Kidney (tissue), 14 donors: ENCODE measurements around the gene RAB20. TPM values are rescaled to one million over a fixed set of nuclear protein-coding genes. Genes with fewer than 3 reads are reported as not detected.

Experiments used
- DNase-seq, 5 donors: peaks; one replicate each; pipeline ENCODE4 v3.0.0-alpha.2; 2013 to 2020
- FAIRE-seq: peaks from 2 replicates; lab custom pipeline; 2012; peaks lifted over from hg19 to GRCh38; lab: Jason Lieb, UNC
- H3K27ac ChIP-seq, 2 donors: one replicate each; pipeline ENCODE4 v1.7.0; 2013; ENCODE audit warnings: low read depth in 2 of 2, low read length in 2 of 2, inconsistent platforms in 1 of 2
- H3K27me3 ChIP-seq: one replicate; pipeline ENCODE4 v1.7.1; 2013; ENCODE audit warnings: low read length, inconsistent platforms; ENCODE audit not compliant: control insufficient read depth, insufficient read depth
- H3K36me3 ChIP-seq, 3 donors: one replicate each; pipeline versions ENCODE4 v1.7.0 to v1.7.1; 2013; ENCODE audit warnings: low read length in 3 of 3, control low read depth in 1 of 3, inconsistent platforms in 1 of 3; ENCODE audit not compliant: insufficient read depth in 3 of 3, control insufficient read depth in 2 of 3
- H3K4me1 ChIP-seq, 3 donors: one replicate each; pipeline versions ENCODE4 v1.7.0 to v1.7.1; 2013; ENCODE audit warnings: low read length in 3 of 3, inconsistent platforms in 1 of 3, low read depth in 1 of 3; ENCODE audit not compliant: control insufficient read depth in 2 of 3, insufficient read depth in 2 of 3
- H3K4me3 ChIP-seq, 3 donors: one replicate each; pipeline versions ENCODE4 v1.7.0 to v1.8.1; 2013; ENCODE audit warnings: low read length in 3 of 3, control low read depth in 1 of 3, inconsistent platforms in 1 of 3
- H3K9ac ChIP-seq, 3 donors: one replicate each; pipeline versions ENCODE4 v1.7.0 to v1.7.1; 2013; ENCODE audit warnings: low read length in 3 of 3, control low read depth in 1 of 3, inconsistent platforms in 1 of 3
- H3K9me3 ChIP-seq, 3 donors: one replicate each; pipeline versions ENCODE4 v1.7.0 to v1.7.1; 2013; ENCODE audit warnings: low read length in 3 of 3, control low read depth in 1 of 3, inconsistent platforms in 1 of 3; ENCODE audit not compliant: control insufficient read depth in 2 of 3, insufficient read depth in 1 of 3
- CTCF ChIP-seq: IDR thresholded peaks from 3 replicates; pipeline ENCODE4 v1.5.1; 2012; ENCODE audit warnings: mild to moderate bottlenecking, moderate library complexity, borderline replicate concordance; ENCODE audit not compliant: insufficient read depth; ENCODE audit errors: extremely low read depth
- intact Hi-C: fragments of 100-400 bp; cut with DNase I; formaldehyde crosslinking; loops from one replicate; pipeline ENCODE4 v1.11.1; 2022
- polyA plus RNA-seq: library from polyadenylated mRNA; stranded (reverse); fragments of 350-450 nt; fragmentation: Illumina TruSeq; extraction: RNeasy Lipid Tissue Mini Kit (QIAGEN cat#74804); gene quantifications from one replicate; pipeline ENCODE4 v1.2.3, GENCODE V29; 2014; ENCODE audit warnings: low read depth, low replicate concordance; ENCODE audit not compliant: insufficient read depth
- total RNA-seq: library from RNA; stranded (reverse); fragmentation: NEBNext Ultra II Directional; extraction: Animal tissue kit (Norgen Biotek cat#: 25700); gene quantifications from one replicate; pipeline ENCODE4 v1.2.1, GENCODE V29; 2021
- donor health status: control.
- donor health status: control.
- donor health status: control.
- donor health status: control.
- donor health status: control.
- donor health status: DM: yes; HTN: yes; CAD: no.
- donor health status: Normal renal cell carcinoma (clear cell type).

Gene RAB20
- total and polyA plus RNA-seq, 2 donors from 2014 or later = 33.6 to 47.7 TPM

- H3K4me3 ChIP-seq = no peak overlapping the region
- H3K27ac ChIP-seq = peak overlapping the region in 1 of 2 donors; percentile 44
- H3K9me3 ChIP-seq = no peaks in the 10 kb centered on the region
- no peak for TF ChIP-seq CTCF
- DNase-seq (peak in 2 of 5 donors; percentile 56 to 74), FAIRE-seq (no peak)
- H3K9ac ChIP-seq = no peak overlapping the region
- H3K36me3 ChIP-seq = no peaks in the 10 kb centered on the region
- no peaks in the 10 kb centered on the region for H3K27me3 ChIP-seq
- intact Hi-C loops = no loop called here
- peaks cover 6 to 37% (median 27%) of the 10 kb centered on the region in 3 donors for H3K4me1 ChIP-seq
Measured at GRCh38 chr13:110538632-110539031, 22.9 kb downstream of the RAB20 start.

GRCh38 chr13:110536006-110536693 lies 25.4 kb downstream of the RAB20 start:
- no peak for TF ChIP-seq CTCF
- Histone ChIP-seq H3K27ac (peak overlapping the region; percentile 40 to 45), H3K36me3 (no peaks in the 10 kb centered on the region), H3K27me3 (no peaks in the 10 kb centered on the region), H3K9ac (no peak overlapping the region), H3K4me1 (peaks cover 0 to 31% (median 22%) of the 10 kb centered on the region in 3 donors), H3K9me3 (no peaks in the 10 kb centered on the region), H3K4me3 (no peak overlapping the region)
- FAIRE-seq (no peak), DNase-seq (peak in 3 of 5 donors; percentile 17 to 65 (median 50))
- intact Hi-C loops = no loop called here

- H3K27ac ChIP-seq = peak overlapping the region in 1 of 2 donors; percentile 45
- no peaks in the 10 kb centered on the region for H3K36me3 ChIP-seq
- no peaks in the 10 kb centered on the region for H3K9me3 ChIP-seq
- no peak for TF ChIP-seq CTCF
- H3K4me1 ChIP-seq = peaks cover 0 to 31% (median 25%) of the 10 kb centered on the region in 3 donors
- no peaks in the 10 kb centered on the region for H3K27me3 ChIP-seq
- DNase-seq = no peak
- no peak overlapping the region for H3K4me3 ChIP-seq
- no peak for FAIRE-seq
- no peak overlapping the region for H3K9ac ChIP-seq
- intact Hi-C loops = no loop called here
Measured at GRCh38 chr13:110535526-110535925, 26.0 kb downstream of the RAB20 start.
